ENCODE data around the gene NFIA.

DNA sequence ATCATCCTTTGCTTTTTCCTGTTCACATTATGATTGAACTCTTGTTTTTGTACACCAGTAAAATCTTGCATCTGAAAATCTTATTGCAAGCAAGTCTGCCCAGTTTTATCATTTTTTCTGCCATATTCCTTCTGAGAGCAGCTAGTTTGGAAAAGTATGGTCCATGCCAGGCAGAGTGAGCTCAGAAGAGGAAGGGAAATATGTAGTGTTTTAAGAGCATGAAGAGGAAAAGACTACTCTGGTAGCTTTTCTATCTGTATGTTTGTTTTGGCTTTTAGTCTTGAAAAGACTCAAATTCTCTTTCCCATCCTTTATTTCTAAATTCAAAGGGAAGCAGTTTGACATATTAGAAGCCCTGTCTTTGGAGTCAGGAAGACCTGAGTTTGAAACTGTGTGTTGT lies 125.8 kb downstream of the NFIA start:
- no peak for TF ChIP-seq POLR2A (IDR thresholded peaks at IDR 0.05)
- TF ChIP-seq, protein P1, sequence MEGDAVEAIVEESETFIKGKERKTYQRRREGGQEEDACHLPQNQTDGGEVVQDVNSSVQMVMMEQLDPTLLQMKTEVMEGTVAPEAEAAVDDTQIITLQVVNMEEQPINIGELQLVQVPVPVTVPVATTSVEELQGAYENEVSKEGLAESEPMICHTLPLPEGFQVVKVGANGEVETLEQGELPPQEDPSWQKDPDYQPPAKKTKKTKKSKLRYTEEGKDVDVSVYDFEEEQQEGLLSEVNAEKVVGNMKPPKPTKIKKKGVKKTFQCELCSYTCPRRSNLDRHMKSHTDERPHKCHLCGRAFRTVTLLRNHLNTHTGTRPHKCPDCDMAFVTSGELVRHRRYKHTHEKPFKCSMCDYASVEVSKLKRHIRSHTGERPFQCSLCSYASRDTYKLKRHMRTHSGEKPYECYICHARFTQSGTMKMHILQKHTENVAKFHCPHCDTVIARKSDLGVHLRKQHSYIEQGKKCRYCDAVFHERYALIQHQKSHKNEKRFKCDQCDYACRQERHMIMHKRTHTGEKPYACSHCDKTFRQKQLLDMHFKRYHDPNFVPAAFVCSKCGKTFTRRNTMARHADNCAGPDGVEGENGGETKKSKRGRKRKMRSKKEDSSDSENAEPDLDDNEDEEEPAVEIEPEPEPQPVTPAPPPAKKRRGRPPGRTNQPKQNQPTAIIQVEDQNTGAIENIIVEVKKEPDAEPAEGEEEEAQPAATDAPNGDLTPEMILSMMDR (IDR thresholded peaks at IDR 0.05): no peak

Data from Peyer's patch (tissue), 4 donors.